Body of pancreas (tissue), 4 donors: ENCODE data around the gene PRKAR1A.

Experiments
- CTCF ChIP-seq, 7 experiments: fragments of 450-650 bp in 4 of 7; fragments of 200-600 bp in 3 of 7; sonication (generic) in 3 of 7; IDR thresholded peaks; one replicate each; pipeline ENCODE4 v1.5.1; 2016 to 2019; ENCODE audit warnings: antibody characterized with exemption in 7 of 7
- POLR2A ChIP-seq, 3 donors: fragments of 450-650 bp; IDR thresholded peaks; one replicate each; pipeline ENCODE4 v1.6.1; 2016; ENCODE audit warnings: antibody characterized with exemption in 3 of 3, mild to moderate bottlenecking in 2 of 3

- TF ChIP-seq CTCF (IDR thresholded peaks at IDR 0.05) (no peak), POLR2A (IDR thresholded peaks at IDR 0.05) (no peak)
These were observed 28.8 kb downstream of the PRKAR1A start for GRCh38 chr17:68540981-68541380.
